Suprapubic skin (tissue), 4 donors: ENCODE data around the gene FXYD4. TPM values are rescaled to one million over a fixed set of nuclear protein-coding genes. Genes with fewer than 3 reads are reported as not detected.

ENCODE experiments used
- DNase-seq, 2 donors: peaks; one replicate each; pipeline ENCODE4 v3.0.0-alpha.2; 2019; ENCODE audit warnings: low spot score in 2 of 2
- H3K27ac ChIP-seq: fragments of 200-600 bp; sonication (generic); one replicate; pipeline ENCODE4 v1.5.1; 2019
- H3K27me3 ChIP-seq: fragments of 200-600 bp; sonication (generic); one replicate; pipeline ENCODE4 v1.5.1; 2019
- H3K36me3 ChIP-seq: fragments of 200-600 bp; sonication (generic); one replicate; pipeline ENCODE4 v1.5.1; 2019
- H3K4me1 ChIP-seq: fragments of 200-600 bp; sonication (generic); one replicate; pipeline ENCODE4 v1.5.1; 2019
- H3K4me3 ChIP-seq: fragments of 200-600 bp; sonication (generic); one replicate; pipeline ENCODE4 v1.5.1; 2019; ENCODE audit warnings: mild to moderate bottlenecking
- H3K9me3 ChIP-seq: fragments of 200-600 bp; sonication (generic); one replicate; pipeline ENCODE4 v1.5.1; 2019
- EP300 ChIP-seq: sonication (generic); formaldehyde crosslinking; IDR thresholded peaks from one replicate; pipeline ENCODE4 v1.6.1; 2017; ENCODE audit warnings: antibody characterized with exemption
- POLR2A ChIP-seq, 2 donors: fragments of 450-650 bp; IDR thresholded peaks; one replicate each; pipeline ENCODE4 v1.6.1; 2017; ENCODE audit warnings: antibody characterized with exemption in 2 of 2, mild to moderate bottlenecking in 2 of 2, moderate library complexity in 2 of 2
- POLR2AphosphoS5 ChIP-seq, 3 donors: sonication (generic); formaldehyde crosslinking; IDR thresholded peaks; one replicate each; pipeline ENCODE4 v1.6.1; 2017; ENCODE audit warnings: antibody characterized with exemption in 3 of 3
- WGBS: methylation state at CpG from one replicate; pipeline ENCODE4 v1.1.5; 2018; 5-methylcytosine and 5-hydroxymethylcytosine counted together
- total RNA-seq, 4 donors: library from RNA; depleted of rRNA; stranded (reverse); fragments of >200 nt; gene quantifications; one replicate each; pipeline ENCODE4 v1.1.0, GENCODE V29; 2016
- TF ChIP-seq, protein P1 (sequence below), 2 donors: fragments of 200-600 bp in 1 of 2; fragments of 450-650 bp in 1 of 2; sonication (generic) in 1 of 2; IDR thresholded peaks; one replicate each; pipeline ENCODE4 v1.5.1; 2016 to 2019; ENCODE audit warnings: antibody characterized with exemption in 2 of 2, mild to moderate bottlenecking in 1 of 2, moderate library complexity in 1 of 2

Gene FXYD4
- total RNA-seq, 4 donors from 2014 or later, result not detected

DNA sequence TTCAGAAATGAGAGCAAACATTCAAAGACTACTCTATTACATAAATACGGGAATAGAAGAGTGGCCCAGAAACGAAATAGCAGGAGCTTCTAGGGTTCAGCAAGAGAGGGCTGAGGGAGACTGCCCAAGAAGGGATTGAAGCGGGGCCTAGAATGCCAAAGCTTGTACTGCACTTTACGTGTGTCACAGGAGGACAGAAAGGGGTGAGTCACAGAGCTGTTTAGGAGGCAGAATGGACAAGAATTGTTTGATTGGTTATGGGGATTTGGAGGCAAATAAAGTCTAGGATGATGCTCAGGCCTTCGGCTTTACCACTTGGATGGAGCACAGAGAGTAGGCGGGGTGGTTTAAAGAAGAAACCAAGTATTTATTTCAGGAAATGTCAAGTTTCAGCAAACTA lies 11.3 kb upstream of the FXYD4 start:
- Histone ChIP-seq H3K27me3 (no peaks in the 10 kb centered on the region), H3K27ac (no peak overlapping the region), H3K4me1 (peaks cover 19% of the 10 kb centered on the region), H3K9me3 (no peaks in the 10 kb centered on the region), H3K4me3 (no peak overlapping the region), H3K36me3 (no peaks in the 10 kb centered on the region)
- TF ChIP-seq POLR2AphosphoS5 (IDR thresholded peaks at IDR 0.05), result no peak
- TF ChIP-seq, protein P1, sequence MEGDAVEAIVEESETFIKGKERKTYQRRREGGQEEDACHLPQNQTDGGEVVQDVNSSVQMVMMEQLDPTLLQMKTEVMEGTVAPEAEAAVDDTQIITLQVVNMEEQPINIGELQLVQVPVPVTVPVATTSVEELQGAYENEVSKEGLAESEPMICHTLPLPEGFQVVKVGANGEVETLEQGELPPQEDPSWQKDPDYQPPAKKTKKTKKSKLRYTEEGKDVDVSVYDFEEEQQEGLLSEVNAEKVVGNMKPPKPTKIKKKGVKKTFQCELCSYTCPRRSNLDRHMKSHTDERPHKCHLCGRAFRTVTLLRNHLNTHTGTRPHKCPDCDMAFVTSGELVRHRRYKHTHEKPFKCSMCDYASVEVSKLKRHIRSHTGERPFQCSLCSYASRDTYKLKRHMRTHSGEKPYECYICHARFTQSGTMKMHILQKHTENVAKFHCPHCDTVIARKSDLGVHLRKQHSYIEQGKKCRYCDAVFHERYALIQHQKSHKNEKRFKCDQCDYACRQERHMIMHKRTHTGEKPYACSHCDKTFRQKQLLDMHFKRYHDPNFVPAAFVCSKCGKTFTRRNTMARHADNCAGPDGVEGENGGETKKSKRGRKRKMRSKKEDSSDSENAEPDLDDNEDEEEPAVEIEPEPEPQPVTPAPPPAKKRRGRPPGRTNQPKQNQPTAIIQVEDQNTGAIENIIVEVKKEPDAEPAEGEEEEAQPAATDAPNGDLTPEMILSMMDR (IDR thresholded peaks at IDR 0.05), result no peak
- no peak for TF ChIP-seq POLR2A (IDR thresholded peaks at IDR 0.05)
- no peak for TF ChIP-seq EP300
- WGBS, result 73% methylated on average over 6 of the region's 6 CpGs
- DNase-seq, result no peak

GRCh38 chr10:43361547-43362190 lies 9.8 kb upstream of the FXYD4 start:
- Histone ChIP-seq H3K4me3 (peak overlapping the region; percentile 59), H3K27ac (no peak overlapping the region), H3K4me1 (peaks cover 13% of the 10 kb centered on the region), H3K9me3 (no peaks in the 10 kb centered on the region), H3K27me3 (no peaks in the 10 kb centered on the region), H3K36me3 (no peaks in the 10 kb centered on the region)
- no peak for TF ChIP-seq EP300
- 26% methylated on average over 17 of the region's 21 CpGs for WGBS
- no peak for DNase-seq

DNA sequence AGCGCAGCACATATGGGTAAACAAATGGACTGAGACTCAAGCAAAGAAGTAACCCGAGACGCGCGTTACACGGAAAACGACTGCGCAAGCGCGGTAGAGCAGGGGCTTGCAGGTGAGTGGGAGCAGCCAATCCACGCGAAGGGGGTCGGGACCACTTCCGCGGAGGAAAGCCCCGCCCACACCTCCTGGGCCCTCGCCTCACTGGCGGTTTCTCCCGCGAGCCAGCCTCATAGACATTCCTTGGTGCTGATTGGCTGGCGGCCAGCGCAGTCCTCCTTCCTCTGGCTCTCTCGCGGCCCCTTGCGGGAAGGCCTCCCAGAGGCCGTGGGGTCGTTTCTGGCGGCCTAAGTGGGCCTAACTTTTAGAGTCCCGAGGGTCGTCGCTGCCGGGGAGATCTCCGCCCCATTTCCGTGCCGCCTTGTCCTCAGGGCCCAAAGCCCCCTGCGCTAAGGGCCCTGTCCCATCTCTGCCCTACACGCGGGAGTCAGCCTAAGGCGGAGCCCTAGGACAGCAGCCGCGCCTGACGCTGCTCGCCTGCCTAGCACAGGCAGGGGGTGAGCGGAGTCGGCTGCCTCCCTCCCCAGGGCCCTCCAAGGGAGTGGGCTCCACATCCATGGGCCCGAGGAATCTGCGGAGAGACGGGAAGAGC lies 9.1 kb upstream of the FXYD4 start:
- peak overlapping the region; percentile 59 for H3K4me3 ChIP-seq
- no peaks in the 10 kb centered on the region for H3K27me3 ChIP-seq
- H3K9me3 ChIP-seq, result no peaks in the 10 kb centered on the region
- peak; percentile 92 to 95 for DNase-seq
- TF ChIP-seq EP300, result no peak
- TF ChIP-seq, protein P1 (IDR thresholded peaks at IDR 0.05), result peak in 1 of 2 donors; percentile 32
- TF ChIP-seq POLR2AphosphoS5 (IDR thresholded peaks at IDR 0.05), result no peak
- no peak for TF ChIP-seq POLR2A (IDR thresholded peaks at IDR 0.05)
- peak overlapping the region; percentile 60 for H3K27ac ChIP-seq
- 8% methylated on average over 5 of the region's 48 CpGs for WGBS
- H3K4me1 ChIP-seq, result peaks cover 13% of the 10 kb centered on the region
- no peaks in the 10 kb centered on the region for H3K36me3 ChIP-seq

GRCh38 chr10:43365001-43365400 lies 6.4 kb upstream of the FXYD4 start:
- no peaks in the 10 kb centered on the region for H3K27me3 ChIP-seq
- no peak for DNase-seq
- TF ChIP-seq EP300, result no peak
- TF ChIP-seq, protein P1 (IDR thresholded peaks at IDR 0.05), result no peak
- no peak for TF ChIP-seq POLR2AphosphoS5 (IDR thresholded peaks at IDR 0.05)
- TF ChIP-seq POLR2A (IDR thresholded peaks at IDR 0.05), result no peak
- H3K9me3 ChIP-seq, result no peaks in the 10 kb centered on the region
- no peak overlapping the region for H3K27ac ChIP-seq
- WGBS, result 77% methylated on average over 3 of the region's 3 CpGs
- no peaks in the 10 kb centered on the region for H3K36me3 ChIP-seq
- H3K4me3 ChIP-seq, result no peak overlapping the region
- H3K4me1 ChIP-seq, result peaks cover 13% of the 10 kb centered on the region

DNA sequence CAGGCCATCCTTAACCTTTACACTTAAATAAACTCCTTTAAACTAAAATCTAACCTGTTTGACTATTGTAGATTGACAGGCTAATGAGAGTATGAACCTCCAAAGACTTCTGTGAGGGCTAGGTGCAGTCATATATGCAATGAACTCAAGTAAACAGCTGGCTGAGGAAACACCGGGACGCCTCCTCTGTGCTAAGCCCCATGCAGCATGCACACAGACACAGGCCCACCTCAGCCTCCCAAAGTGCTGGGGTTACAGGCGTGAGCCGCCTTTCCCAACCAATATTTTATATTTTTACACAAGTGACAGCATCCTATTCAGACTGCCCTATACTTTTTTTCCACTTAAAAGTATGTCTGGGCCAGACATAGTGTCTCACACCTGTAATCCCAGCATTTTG lies 1.5 kb upstream of the FXYD4 start:
- Histone ChIP-seq H3K9me3 (no peaks in the 10 kb centered on the region), H3K4me3 (no peak overlapping the region), H3K27me3 (no peaks in the 10 kb centered on the region), H3K36me3 (no peaks in the 10 kb centered on the region), H3K27ac (no peak overlapping the region), H3K4me1 (no peaks in the 10 kb centered on the region)
- DNase-seq, result no peak
- TF ChIP-seq POLR2AphosphoS5 (IDR thresholded peaks at IDR 0.05) (no peak), POLR2A (IDR thresholded peaks at IDR 0.05) (no peak), EP300 (no peak)
- TF ChIP-seq, protein P1 (IDR thresholded peaks at IDR 0.05), result no peak
- 97% methylated on average over 4 of the region's 4 CpGs for WGBS
